Fibroblast of villous mesenchyme (primary cell): ENCODE data around the gene TAF4B. TPM values are rescaled to one million over a fixed set of nuclear protein-coding genes. Genes with fewer than 3 reads are reported as not detected.
"Not testable (repeated sequence)": the region's sequence is repeated elsewhere in the genome, so short reads cannot be mapped to it uniquely, and the experiment has no call there.

Experiments
- DNase-seq: peaks from one replicate; pipeline ENCODE4 v3.0.0-alpha.2; 2010; ENCODE audit warnings: low read depth
- H3K4me3 ChIP-seq: 2 replicates; pipeline ENCODE4 v1.5.1; 2011; ENCODE audit warnings: low read depth, mild to moderate bottlenecking, low read length
- CTCF ChIP-seq: IDR thresholded peaks from 2 replicates; pipeline ENCODE4 v1.5.1; 2012; ENCODE audit warnings: low read depth, mild to moderate bottlenecking, low read length; ENCODE audit not compliant: insufficient read depth
- total RNA-seq: library from RNA; depleted of rRNA; stranded (reverse); fragments of >200 nt; gene quantifications from 2 replicates; pipeline ENCODE4 v1.2.3, GENCODE V29; 2012

The TAF4B gene
- total RNA-seq, 1 donor, result 0.86 TPM

- H3K4me3 ChIP-seq, result no peak overlapping the region
- DNase-seq, result no peak
- no peak for TF ChIP-seq CTCF
Observed at GRCh38 chr18:26287644-26288043, 61.4 kb downstream of the TAF4B start.

- no peak overlapping the region for H3K4me3 ChIP-seq
- no peak for TF ChIP-seq CTCF
- DNase-seq, result no peak
Observed at GRCh38 chr18:26290385-26290784, 64.1 kb downstream of the TAF4B start.

GRCh38 chr18:26293982-26294381 is 67.7 kb downstream of the TAF4B start:
- H3K4me3 ChIP-seq, result no peak overlapping the region
- no peak for TF ChIP-seq CTCF
- no peak for DNase-seq

GRCh38 chr18:26298107-26298506 is 71.9 kb downstream of the TAF4B start:
- TF ChIP-seq CTCF, result no peak
- no peak for DNase-seq
- H3K4me3 ChIP-seq, result no peak overlapping the region

- no peak for TF ChIP-seq CTCF
- peak; percentile 29 for DNase-seq
Observed at GRCh38 chr18:26301681-26302080, 75.4 kb downstream of the TAF4B start.

GRCh38 chr18:26303222-26303621 is 77.0 kb downstream of the TAF4B start:
- DNase-seq, H3K4me3 ChIP-seq: not testable (repeated sequence)

More at GRCh38 chr18:26301681-26302080, 75.4 kb downstream of the TAF4B start:
- no peak overlapping the region for H3K4me3 ChIP-seq

GRCh38 chr18:26304511-26304910 is 78.3 kb downstream of the TAF4B start:
- no peak for TF ChIP-seq CTCF
- no peak overlapping the region for H3K4me3 ChIP-seq
- no peak for DNase-seq
